ENCODE results near the gene GLB1L.

GLB1L gene

DNA sequence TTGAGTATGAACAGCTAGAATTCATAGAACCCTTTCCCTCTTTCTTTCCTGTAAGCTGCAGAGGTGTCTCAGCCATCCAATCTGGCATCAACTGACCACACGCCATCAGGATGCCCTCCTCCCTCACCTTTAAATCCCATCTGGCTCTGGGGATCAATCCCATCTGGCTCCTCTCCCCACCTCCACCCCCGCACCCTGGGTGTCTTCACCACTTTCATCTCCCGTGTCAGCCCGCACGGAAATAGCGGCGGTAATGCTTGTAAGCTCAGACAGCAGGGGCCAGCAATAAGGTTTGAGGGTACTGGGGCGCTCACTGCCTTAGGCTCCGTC is 7.3 kb upstream of the GLB1L start:
- FAIRE-seq = no peak

DNA sequence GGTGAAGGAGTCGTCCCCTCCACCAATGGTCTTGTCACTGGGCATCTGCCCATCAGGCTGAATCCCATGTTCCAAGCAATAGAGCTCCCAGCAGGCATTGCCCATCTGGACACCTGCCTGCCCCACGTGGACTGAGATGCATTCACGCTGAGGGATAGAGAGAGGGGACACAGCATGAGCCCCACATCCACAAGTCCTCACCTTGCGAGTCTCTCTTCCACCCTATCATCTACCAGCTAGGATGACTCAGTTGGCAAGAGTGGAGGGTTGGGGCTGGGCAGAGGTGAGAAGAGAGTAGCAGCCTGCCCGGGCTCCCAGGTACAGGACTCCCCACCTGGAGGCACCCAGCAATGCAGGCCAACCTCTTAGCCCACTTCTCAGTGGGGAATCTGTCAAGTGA is 6.8 kb upstream of the GLB1L start:
- FAIRE-seq = no peak

DNA sequence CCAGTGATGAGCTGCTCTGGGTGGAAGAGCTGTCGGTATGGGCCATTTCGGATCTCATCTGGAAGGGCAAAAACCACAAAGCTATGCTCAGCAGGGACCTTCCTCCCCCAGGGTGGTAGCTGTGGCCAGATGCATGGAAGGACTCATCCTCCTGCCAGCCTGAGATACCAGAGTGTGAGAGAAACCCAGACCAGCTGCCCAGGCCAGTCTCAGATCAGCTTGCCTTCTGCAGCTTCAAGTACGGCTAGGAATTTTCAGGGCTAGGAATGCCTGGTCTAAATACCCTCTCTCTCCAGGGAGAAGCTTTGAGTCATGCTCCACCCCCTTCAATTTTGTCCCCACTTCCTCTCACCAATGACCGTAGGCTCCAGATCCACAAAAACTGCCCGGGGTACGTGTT is 6.4 kb upstream of the GLB1L start:
- no peak for FAIRE-seq

DNA sequence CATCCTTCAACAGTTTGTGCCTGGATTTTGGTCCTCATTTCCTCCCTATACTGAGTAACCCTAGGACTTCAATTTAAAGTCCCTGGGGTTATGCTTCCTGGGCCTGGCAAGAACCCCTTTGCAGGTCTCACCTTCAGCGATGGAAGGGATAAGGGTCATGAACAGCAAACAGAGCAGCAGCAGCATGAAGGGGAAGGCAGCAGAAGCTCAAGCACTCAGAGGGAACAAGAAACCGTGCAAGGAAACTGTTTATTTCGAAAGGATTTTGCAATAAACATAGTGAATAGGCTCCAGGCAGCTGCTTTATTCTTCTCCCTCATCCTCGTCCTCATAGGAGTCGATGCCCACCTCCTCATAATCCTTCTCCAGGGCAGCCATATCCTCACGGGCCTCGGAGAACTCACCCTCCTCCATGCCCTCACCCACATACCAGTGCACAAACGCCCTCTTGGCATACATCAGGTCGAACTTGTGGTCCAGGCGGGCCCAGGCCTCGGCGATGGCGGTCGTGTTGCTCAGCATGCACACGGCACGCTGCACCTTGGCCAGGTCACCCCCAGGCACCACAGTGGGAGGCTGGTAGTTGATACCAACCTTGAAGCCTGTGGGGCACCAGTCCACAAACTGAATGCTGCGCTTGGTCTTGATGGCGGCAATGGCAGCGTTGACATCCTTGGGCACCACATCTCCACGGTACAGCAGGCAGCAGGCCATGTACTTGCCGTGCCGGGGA is 5.0 kb upstream of the GLB1L start:
- no peak for FAIRE-seq

DNA sequence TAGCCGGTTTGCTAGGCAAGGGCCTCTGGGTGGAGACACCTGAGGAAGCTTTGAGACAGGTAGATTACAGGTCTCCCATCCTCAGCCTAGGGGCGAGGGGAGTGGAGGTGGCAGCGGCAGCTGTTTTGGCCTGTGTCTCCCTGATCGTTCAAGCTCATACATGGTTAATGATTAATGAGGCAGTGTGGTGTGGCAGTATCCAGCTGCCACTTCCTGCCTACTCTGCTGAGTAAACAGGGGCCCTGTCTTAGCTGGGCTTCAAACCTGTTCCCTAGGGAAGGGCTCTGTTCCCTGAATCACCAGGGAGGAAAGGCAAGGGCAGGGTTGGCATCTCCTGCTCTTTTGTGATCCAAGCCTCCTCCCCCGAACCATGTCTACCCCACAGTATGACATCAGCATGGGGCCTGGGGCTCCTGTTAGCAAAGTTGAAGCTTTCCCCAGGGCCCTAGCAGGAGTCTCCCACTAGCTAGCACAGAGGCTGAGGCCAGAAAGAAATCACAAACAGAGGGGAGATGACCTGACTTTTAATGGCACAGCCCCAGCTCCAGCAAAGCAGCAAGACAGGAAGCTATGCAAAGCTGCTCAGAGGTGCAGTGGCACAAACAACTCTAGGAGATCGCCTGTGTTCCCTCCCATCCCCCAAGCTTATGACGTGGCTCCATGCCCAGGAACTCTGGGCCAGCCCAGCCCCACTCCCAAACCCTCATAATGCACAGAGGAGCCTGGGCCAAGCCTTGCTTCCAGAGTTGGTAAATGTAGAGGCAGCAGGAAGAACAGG is 4.1 kb upstream of the GLB1L start:
- FAIRE-seq = no peak

DNA sequence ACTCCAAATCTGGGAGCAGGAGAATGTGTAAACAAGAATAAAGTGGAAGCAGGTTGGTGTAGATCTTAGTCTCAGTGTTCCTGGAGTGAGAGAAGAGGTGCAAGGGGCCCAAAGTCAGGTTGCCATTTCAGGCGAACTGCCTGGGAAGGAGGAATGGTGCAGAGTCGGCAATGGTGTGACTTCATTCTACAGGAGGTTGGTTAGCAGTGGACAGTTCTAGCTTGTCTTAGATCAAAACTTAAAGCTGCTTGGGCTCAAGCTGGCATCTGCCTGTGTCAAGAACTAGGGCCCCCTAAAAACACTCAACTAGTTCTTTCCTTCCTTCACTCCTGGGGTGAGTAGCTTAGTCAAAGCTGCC is 3.6 kb upstream of the GLB1L start:
- FAIRE-seq = no peak

DNA sequence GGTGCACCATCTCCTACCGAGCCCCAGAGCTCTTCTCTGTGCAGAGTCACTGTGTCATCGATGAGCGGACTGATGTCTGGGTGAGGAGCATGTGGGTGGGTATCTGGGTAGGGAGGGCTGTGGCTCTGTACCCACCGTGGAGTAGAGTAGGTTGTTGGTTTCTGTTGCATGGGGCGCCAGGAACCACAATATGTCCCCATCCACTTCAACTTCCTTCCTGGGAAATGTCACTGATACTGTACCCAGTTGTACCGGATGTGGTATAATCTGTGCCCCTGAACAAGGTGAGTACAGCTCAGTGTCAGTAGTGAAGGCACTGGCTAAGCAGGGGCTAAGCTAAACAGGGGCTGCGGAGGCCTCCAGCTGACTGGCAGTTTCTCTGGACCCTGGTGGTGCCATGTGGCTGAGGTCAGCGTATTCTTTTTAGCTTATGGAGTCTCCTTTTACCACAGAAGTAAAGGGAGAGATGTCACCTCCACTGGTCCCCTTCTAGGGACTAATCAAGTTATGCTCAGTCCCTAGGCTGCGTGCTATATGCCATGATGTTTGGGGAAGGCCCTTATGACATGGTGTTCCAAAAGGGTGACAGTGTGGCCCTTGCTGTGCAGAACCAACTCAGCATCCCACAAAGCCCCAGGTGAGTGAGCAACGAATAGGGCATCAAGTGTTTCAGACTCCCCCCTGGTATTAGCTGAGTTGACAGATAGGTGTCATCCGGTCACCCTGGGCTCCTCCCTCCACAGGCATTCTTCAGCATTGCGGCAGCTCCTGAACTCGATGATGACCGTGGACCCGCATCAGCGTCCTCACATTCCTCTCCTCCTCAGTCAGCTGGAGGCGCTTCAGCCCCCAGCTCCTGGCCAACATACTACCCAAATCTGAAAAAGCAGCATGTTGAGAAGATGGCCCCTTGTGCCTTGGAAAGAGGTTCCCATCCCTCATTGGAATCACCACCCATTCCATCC is 2.7 kb upstream of the GLB1L start:
- no peak for FAIRE-seq

DNA sequence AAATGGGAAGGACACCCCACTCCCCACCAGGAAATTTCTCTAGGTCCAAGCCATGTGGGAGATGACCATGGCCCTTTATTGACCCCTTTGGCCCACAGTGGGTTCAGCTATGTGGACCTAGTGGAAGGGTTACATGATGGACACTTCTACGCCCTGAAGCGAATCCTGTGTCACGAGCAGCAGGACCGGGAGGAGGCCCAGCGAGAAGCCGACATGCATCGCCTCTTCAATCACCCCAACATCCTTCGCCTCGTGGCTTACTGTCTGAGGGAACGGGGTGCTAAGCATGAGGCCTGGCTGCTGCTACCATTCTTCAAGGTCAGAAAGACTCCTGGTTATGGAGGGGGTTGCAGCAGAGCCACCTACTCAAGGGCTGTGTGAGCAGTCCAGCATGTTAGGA is 1.3 kb upstream of the GLB1L start:
- FAIRE-seq = no peak

DNA sequence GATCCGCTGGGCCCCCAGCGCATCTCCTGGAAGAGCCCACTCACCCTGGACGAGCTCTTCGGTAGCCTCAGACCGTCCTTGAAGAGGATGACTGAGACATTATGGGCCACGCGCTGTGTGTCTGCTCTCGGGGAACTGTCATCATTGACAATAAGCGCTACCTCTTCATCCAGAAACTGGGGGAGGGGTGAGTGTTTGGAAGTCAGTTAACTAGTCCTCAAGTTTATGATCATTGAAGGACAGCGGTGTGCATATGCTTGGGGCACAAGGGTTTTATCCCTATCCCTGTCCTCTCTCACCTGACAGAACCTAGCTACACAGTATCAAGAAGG is 621 bp upstream of the GLB1L start:
- no peak for FAIRE-seq

DNA sequence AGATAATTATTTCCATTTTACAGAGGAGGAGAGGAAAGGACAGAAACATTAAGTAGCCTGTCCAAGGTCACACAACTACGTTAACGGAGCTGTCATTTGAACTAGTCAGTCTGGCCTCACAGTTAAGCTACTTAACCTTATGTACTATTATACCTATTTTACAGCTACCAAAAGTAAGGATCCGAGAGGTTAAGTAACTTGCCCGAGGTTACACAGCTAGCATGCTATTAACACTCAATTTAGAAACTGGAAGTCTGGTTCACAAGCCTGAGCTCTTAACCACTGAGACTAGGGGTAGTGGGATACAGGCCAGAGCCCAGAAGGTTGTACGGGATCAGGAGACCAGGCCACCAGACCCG is 476 bp downstream of the GLB1L start:
- FAIRE-seq = no peak

DNA sequence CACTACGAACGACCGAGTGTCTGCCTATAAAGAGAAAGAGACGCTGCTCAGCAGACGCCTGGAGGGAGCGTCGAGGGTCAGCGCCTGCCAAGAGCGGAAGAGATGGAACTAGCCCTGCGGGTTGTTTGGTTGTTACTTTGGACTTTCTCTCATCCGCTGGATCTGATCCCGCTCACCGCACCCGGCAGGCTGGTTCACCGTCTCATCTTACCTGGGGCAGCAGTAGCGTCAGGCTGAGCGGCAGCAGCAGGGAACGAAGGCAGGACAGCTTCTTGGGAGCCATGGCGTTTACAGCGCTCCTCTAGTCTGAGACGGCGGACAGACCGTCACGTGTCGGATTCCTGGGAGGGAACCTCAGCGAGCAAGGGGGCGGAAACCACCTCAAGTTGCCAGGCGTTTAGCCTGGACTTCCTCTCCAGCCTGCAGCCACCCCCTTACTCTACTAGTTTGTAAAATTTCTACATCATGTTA is 1.9 kb downstream of the GLB1L start:
- FAIRE-seq = no peak

DNA sequence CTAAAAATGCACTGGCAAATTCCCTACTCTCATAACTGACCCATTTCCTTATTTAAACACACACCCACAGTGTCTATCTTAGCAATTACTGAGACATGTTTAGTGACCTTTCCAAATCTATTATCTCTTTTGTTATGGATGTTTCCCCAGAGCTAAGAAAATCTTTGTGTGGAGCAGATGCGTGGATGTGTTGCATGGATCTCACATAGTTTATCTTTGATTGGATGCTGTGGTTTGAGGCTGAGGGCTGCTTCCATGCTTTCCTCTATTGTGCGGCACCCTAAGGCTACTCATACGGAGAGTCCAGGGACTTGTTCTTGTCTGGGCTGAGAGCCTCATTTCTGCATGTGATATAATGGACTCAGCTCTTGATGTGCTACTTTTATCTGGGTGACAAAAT is 10.9 kb downstream of the GLB1L start:
- no peak for FAIRE-seq

DNA sequence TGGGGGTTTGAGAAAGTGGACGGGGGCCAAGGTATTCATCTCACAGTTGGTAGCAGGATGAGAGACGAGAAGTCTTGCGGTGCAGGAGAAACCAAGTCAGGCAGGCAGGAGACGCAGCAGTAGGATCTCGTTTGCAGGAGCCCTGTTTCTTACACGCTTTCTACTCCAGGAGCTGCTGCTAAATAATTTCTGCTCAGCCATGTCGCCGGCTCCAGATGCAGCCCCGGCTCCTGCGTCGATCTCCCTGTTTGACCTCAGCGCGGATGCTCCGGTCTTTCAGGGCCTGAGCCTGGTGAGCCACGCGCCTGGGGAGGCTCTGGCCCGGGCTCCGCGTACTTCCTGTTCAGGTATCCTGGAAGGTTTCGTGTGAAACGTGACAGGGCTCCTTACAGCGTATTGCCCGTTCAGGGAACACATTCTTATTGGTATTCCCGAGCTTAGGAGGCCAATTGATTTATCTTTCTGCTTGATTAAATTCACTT is 15.1 kb downstream of the GLB1L start:
- no peak for FAIRE-seq

DNA sequence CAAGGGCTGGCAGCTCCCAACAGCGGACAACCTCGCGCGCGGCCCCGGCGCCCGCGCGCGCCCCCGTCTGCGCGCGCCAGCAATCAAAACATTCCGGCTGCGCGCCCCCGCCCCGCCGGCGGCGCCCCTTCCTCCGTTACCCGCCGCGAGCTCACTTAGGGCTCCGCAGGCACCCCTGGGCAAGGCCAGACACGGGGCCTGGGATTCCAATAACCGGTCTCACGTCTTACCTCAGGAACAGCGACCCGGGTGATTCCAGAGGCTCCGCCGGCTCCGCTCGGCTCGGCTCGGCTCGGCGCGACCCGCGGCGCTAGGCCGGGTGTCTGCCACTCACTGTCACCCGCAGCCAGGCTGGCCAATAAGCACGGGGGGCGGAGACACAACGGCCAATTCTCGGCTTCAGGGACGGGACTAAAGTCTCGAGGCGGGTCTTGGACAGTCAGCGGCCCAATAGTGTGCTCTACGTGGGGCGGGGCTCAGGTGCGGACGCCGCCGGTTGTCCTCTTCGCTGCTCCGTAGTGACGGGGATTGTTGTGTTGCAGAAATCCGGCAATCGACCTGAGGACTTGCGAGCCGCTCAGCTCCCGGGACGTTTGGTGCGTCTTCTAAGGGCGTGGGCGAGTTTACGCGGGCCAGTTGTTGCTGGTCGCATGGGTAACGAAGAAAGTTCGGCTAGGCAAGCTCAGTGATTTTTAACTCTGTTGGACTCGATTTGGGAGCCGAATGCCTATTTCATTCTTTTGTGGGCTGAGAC is 15.8 kb downstream of the GLB1L start, which contains the start of the genes ANKZF1 and ATG9A:
TSS of gene ANKZF1 (plus strand) at position 502 of the 754 bp plus-strand sequence. CDS start 452 bp downstream, outside the sequence.
TSS of gene ATG9A (minus strand) at position 332 of the 754 bp plus-strand sequence. CDS start 1,612 bp downstream, outside the sequence.
- peak; percentile 65 for FAIRE-seq

DNA sequence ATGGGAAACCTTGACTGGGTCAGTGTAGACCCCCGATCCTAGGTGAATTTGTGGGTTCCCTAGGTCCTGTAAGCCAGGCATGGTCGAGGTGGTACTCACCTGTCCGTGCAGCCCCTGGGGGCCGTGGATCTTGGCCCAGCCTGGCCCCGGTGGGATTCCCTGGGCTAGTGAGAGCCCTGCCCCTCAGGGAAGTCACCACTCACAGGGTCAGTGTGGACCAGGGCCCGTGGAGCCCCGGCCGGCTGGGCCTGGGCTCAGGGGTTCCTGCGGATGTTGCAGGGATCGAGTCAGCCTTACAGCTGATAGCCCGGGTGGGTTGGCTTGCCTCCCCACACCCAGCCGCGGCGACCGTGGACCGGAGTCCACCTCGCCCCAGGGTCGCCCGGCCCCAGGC is 16.3 kb downstream of the GLB1L start:
- FAIRE-seq = no peak

DNA sequence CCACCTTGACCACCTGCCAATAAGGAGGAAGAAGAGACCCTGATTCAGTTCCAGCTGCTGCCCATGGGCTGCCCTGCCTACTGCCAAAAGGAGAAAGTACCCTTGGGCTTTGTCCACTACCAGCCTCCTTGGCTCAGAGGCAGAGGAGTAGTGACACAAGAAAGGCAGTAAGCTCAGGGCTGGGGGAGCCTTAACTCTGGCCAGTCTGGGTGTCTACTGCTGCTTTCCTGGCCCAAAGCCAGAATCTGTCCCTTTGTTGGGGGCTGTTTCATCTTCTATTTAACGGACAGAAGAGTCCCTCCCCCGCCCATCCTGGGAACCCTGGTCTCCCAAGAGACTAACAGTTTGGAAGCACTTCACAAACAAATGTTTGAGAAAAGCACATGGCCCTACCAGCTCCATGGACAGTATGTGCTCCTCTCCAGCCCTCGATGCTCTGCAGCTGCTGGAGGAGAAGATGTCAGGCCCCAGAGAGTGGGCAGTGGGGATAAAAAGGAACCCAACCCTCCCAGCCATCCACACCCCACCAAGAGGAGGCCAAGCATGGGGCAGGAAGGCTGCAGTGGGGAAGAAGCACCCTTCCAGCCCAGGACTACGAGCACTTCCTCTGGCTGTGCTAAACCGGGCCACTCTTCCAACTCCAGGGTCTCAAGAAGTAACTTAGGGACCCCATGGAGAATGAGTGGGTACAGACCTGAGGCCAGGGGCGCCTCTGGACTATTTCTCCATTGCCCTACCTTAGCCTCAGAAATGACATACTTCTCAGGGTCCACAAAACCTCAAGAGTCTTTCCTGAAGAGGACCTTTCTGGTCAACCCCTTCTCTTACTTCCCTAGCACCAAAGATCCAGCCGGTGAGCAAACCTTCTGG is 17.0 kb downstream of the GLB1L start:
- no peak for FAIRE-seq

DNA sequence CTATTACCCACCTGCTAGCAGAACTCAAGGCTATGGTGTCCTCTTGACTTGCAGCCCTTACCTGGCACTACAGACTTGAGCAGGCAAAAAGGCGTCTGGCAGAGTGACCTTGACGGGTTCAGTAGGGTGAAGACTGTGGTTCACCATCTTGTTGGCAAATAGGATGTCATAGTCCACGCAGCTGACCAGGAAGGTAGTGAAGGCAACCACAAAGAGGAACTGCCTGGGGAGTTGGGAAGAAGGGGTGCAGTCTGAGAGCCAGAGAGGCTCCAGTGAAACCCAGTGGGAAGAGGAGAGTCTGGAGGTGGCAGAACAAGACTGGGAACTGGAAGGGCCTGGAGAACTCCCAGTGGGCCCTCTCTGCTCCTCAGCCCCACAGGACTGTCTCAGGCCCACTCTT is 19.9 kb downstream of the GLB1L start:
- no peak for FAIRE-seq

DNA sequence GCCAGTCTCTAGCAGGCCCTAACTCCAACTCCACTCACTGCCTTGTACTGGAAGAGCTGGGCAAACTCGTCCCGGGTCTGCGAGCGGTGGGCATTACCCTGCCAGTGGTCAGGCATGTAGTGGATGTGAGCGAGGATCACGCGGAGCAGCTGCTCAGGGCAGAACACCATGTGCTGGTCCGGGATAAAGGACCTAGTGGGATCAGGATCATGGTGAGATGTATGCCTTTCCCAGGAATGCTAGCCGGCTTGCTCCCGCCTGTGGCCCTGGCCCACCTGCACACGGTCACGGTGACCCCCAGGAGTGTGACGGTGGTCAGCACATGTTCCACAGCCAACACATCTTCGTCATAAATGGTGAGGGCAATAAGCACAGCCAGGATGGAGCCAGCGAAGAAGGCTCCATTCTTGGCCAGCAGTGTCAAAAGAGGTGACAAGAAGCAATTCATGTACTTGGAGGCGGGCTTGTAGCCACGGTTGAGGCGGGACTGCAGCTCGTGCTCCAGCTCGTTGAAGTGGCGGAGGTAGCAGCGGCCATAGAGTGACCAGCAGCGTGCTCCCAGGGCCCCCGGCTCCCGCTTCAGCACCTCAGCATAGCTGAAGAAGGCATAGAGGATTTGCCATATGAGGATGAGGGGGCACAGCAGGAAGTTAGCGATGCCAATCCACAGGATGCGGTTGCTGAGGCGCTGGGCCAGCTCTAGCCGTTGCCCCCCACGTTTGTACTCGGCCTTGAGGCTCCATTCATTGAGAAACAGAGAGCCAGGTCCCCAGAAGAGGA is 21.2 kb downstream of the GLB1L start:
- FAIRE-seq = no peak

DNA sequence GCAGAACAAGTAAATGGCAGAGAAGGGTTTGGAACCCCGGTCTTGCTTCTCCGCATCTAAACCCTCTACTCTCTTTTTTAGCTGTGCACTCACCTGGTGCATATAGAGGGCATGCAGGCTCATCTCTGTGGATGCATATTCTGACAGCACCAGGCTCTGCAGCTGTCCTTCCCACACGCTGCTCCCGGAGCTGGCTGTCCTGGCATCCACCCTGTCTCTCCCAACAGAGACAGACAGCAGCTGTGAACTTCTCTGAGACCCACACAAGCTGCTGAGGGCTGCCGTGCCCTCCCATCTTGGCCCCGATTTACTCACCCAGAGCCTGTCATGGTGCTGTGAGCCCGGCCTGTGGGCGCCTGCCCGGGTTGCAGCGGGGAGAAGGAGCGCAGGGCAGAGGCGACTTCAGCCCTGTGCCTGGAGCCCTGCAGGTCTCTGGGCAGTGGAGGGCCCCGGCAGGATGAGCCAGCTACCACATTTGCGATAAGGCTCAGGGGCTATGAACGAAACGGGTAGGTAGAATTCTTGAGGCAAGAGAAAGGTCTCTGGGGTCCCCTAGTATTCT is 23.2 kb downstream of the GLB1L start:
- no peak for FAIRE-seq

Measured in colon (tissue), 2 donors.